HT1080 (cell line): ENCODE measurements around the gene GADD45A. TPM values are rescaled to one million over a fixed set of nuclear protein-coding genes. Genes with fewer than 3 reads are reported as not detected.
"Not testable (repeated sequence)": the region's sequence is repeated elsewhere in the genome, so short reads cannot be mapped to it uniquely, and the experiment has no call there.

Experiments
- DNase-seq: peaks from one replicate; pipeline ENCODE4 v3.0.0-alpha.2; 2015; ENCODE audit warnings: low read depth
- polyA plus RNA-seq, 2 experiments: library from polyadenylated mRNA; depleted of rRNA; stranded (reverse); fragments of >200 nt; gene quantifications; 2 replicates each; pipeline ENCODE4 v1.2.3, GENCODE V29; 2015
- total RNA-seq: library from RNA; depleted of rRNA; stranded (reverse); fragments of >200 nt; shearing (Covaris generic); gene quantifications from 2 replicates; pipeline ENCODE4 v1.2.3, GENCODE V29; 2014; rRNA removed

GADD45A gene
- total RNA-seq = 62.6 and 73.3 TPM in 2 replicates
- 128 and 147 TPM in 2 replicates for polyA plus RNA-seq (2015; cell fraction: cytosol; rRNA removed)
- 180 and 189 TPM in 2 replicates for polyA plus RNA-seq (2015; cell fraction: nucleus; rRNA removed)

- DNase-seq = peak; percentile 99
Measured at GRCh38 chr1:67685067-67685557, at the start of gene GADD45A. TSS of gene GADD45A (plus strand) at chr1:67685201. CDS start at chr1:67685495, 294 bp downstream.

DNA sequence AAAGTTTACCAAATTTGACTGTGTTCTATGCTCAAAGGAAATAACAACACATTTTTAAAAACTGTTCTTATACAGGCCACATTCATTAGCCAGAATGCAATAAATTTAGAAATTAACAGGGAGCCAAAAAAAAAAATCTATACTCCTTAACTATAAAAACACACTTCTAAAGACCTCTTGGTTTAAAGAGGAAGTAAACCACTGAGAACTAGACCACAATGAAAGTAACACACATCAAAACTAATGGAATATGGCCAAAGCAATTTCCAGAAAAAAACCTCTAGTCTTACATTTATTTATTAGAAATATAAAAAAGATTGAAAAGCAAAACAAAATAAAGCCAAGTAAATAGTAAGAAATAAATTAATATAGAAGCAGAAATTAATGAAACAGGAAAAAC lies 48.9 kb upstream of the GADD45A start:
- DNase-seq = no peak

DNA sequence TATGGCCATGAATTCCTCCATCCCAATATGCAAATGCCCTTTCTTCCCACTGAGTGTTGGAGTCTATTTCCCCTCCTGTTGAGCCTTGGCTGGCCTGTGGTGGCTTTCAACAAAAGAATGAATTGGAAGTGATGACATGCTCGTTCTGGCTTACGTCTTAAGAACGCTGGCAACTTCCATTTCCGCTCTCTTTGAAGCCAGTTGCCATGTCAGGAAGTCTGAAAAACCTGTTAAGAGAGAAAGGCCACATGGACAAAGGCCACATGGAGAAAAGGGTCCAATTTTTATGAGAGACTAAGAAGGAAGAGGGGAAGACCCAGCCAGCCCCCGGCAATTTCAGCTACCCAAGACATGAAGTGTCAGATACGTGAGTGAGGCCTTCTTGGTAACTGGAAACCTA lies 45.6 kb upstream of the GADD45A start:
- DNase-seq = no peak

GRCh38 chr1:67642629-67643028 lies 42.4 kb upstream of the GADD45A start:
- no peak for DNase-seq

GRCh38 chr1:67644566-67644965 lies 40.4 kb upstream of the GADD45A start:
- DNase-seq = no peak

GRCh38 chr1:67645495-67646144 lies 39.4 kb upstream of the GADD45A start:
- no peak for DNase-seq

DNA sequence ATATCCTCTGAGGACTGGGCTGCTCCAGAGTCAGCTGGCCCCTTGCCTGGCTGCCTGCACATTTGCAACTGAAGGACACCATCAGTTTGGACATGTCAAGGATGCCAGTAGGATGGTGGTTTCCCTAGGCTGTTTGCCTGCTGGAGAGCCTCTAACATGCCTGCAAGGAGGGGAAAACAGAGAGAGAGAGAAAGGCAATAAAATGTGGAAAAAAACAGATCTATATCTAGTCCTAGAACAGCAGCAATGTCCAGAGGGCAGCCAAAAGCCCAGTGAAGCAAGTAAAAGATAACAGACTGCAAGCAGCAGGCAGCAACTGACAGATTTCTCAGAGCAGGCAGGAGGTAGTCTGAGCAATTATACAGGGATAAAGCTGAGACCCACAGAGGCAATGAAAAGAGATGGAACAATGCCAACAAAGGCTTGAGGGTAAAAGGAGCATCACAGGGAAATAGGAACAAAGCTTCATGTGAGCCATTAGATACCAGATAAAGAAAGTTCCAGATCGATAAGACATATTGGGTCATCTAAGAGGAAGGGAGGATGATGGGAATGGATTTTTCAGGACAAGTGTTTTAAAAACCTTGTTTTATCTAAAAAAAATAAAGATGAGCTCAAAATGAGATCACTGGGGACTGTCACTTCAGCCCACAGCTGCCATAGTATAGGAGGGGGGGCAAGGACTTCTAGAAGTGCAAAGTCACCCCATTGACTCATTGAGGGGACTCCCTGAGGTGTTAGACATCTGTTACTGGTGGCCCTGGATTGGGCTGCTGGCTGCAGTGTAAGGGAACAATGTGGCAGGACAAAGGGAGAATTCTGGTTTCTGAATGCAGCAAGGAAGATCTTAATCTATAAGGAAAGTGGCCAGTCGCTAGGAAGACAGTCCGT lies 38.6 kb upstream of the GADD45A start:
- no peak for DNase-seq

- peak; percentile 82 for DNase-seq
Measured at GRCh38 chr1:67647036-67647798, 37.8 kb upstream of the GADD45A start.

- DNase-seq = peak; percentile 63
Measured at GRCh38 chr1:67647814-67648358, 37.1 kb upstream of the GADD45A start.

DNA sequence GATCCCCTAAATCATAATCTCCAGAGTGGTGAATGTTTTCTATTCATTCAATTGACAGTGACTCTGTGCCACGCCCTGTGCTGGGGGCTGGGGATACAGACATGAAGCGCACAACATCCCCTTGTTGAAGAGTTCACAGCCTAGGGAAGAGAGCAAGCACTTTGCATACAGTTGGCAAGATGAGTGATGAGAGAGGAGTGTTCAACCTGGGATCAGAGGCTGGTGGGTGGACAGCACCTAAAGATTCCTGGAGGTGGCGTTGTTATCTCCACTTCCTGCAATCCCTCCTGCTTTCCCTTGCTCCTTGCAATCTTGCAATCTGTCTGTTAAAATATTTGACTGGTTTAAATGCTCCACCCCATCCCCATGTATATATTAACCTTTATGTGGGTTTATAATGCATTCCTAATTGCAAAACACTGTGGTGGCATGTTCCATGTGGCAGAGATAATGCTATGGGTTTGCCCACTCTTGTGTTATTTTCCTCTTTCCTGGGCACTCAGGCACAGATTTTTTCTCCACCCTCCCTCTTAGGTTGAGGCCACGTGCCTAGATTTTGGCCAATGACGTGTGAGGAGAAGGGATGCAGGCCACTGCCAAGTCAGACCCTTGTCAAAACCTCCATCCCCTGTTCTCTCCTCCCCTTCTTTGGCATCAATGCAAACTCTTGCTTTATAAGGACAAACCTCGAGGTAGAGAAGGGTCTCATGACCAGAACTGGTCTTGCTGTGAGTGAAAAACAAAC lies 36.2 kb upstream of the GADD45A start:
- no peak for DNase-seq

- no peak for DNase-seq
Measured at GRCh38 chr1:67650061-67650460, 34.9 kb upstream of the GADD45A start.

DNA sequence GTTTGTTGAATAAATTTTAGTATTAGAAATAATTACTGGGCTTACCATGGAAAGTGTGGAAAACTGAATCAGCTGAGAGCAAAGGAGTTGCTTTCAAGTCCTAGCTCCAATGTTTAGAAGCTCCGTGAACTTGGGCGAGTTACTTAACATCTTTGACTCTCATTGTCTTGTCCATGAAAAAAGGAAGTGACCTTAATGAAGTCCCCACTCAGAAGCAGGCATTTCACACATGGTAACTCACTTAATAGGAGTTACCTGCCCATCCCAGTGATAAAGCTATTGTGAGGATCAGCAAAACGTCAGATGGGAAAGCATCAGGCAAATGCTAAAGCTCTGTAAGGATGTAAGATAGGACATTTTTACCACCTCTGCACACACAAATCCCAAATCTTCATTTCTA lies 34.0 kb upstream of the GADD45A start:
- no peak for DNase-seq

- DNase-seq = peak; percentile 84
Measured at GRCh38 chr1:67652800-67653199, 32.2 kb upstream of the GADD45A start.

GRCh38 chr1:67653304-67653703 lies 31.7 kb upstream of the GADD45A start:
- no peak for DNase-seq

GRCh38 chr1:67655581-67655980 lies 29.4 kb upstream of the GADD45A start:
- no peak for DNase-seq

GRCh38 chr1:67657152-67657551 lies 27.8 kb upstream of the GADD45A start:
- DNase-seq = not testable (repeated sequence)

DNA sequence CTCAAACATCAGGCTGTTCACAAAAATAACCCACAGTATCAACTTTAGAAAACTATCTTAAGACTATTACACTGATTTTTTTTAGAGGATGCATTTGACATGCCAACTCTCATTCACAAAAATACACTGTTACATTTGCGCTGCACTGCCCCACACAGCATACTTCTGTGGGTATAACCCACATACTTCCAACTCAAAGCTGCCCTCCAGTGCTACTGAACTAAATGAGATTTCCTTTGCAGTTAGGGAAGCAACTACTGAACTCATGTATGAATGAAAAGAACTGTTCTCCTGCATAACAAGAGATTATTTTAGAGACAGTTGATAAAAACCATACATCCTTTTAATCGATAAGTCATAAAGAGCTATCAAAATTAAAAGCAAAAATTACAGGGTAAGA lies 25.8 kb upstream of the GADD45A start:
- DNase-seq = no peak

- no peak for DNase-seq
Measured at GRCh38 chr1:67662884-67663283, 22.1 kb upstream of the GADD45A start.

DNA sequence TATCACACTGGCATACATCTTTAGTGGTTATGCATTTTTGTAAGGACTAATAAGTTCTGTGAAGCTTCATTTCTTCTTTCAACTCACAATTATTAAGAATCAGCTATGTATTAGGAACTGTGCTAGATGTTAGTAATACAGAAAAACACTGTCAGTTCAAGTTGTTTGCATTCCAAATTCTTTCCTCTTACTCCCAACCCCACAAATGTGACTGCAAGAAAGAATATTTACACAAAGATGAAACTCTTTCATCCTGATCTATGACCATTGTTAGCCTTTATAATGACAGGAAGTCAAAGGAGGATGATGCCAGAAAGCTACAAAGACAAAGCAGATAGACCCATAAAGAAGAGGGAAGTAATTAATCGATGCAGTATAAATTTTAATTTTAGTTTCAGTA lies 21.0 kb upstream of the GADD45A start:
- DNase-seq = no peak

DNA sequence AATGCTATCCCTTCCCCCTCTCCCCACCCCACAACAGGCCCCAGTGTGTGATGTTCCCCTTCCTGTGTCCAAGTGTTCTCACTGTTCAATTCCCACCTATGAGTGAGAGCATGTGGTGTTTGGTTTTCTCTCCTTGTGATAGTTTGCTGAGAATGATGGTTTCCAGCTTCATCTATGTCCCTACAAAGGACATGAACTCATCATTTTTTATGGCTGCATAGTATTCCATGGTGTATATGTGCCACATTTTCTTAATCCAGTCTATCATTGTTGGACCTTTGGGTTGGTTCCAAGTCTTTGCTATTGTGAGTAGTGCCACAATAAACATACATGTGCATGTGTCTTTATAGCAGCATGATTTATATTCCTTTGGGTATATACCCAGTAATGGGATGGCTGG lies 19.7 kb upstream of the GADD45A start:
- DNase-seq = not testable (repeated sequence)
